K562 (cell line): ENCODE results near the gene FAF2. TPM values are rescaled to one million over a fixed set of nuclear protein-coding genes. Genes with fewer than 3 reads are reported as not detected.
A peak's percentile ranks its signal among the peaks of the same experiment; 100 is the strongest.

Experiments used
- CBX8 ChIP-seq: fragments of 200-600 bp; sonication (generic); IDR thresholded peaks from 2 replicates; pipeline ENCODE4 v1.6.1; 2012; ENCODE audit warnings: borderline replicate concordance, mixed run types, low read depth, mild to moderate bottlenecking, moderate library complexity, mixed read lengths, low read length, control low read depth, inconsistent platforms; ENCODE audit not compliant: poor library complexity, severe bottlenecking; ENCODE audit errors: extremely low read depth
- COPS2 ChIP-seq: fragments of 450-650 bp; conservative IDR thresholded peaks from 2 replicates; pipeline ENCODE4 v1.6.1; 2016; ENCODE audit warnings: mild to moderate bottlenecking, moderate library complexity
- EZH2 ChIP-seq: IDR thresholded peaks from 2 replicates; pipeline ENCODE4 v1.6.1; 2012; ENCODE audit warnings: low read depth, mild to moderate bottlenecking, inconsistent platforms, low read length, borderline replicate concordance
- POU5F1 ChIP-seq: fragments of 150-350 bp; IDR thresholded peaks from 2 replicates; pipeline ENCODE4 v1.6.1; 2014; ENCODE audit warnings: borderline replicate concordance, low read length, low read depth, mild to moderate bottlenecking; ENCODE audit not compliant: partially characterized antibody
- SPI1 ChIP-seq: IDR thresholded peaks from 2 replicates; pipeline ENCODE4 v1.6.1; 2011; ENCODE audit warnings: low read depth, low read length, control low read depth, borderline replicate concordance
- ZNF3 ChIP-seq: fragments of 250-450 bp; sonication (Bioruptor Pico); IDR thresholded peaks from 2 replicates; pipeline ENCODE4 v1.5.0; 2021; ENCODE audit warnings: mild to moderate bottlenecking, moderate library complexity
- polyA plus RNA-seq, 8 experiments: library from polyadenylated mRNA; depleted of rRNA in 4 of 8; stranded (reverse) in 5 of 8; unstranded in 3 of 8; fragments of >200 nt; fragmentation: Nextera tagmentation in 2 of 8; fragmentation: Illumina TruSeq in 1 of 8; extraction: Ambion mirVana in 2 of 8; extraction: Trizol in 1 of 8; gene quantifications; 2 replicates each; pipeline versions ENCODE4 v1.2.1 to v1.2.3, GENCODE V29; 2011 to 2014; ENCODE audit warnings: inconsistent platforms in 1 of 8, missing spikeins in 1 of 8
- total RNA-seq, 7 experiments: library from RNA; depleted of rRNA in 6 of 7; stranded (reverse); fragments of >200 nt in 6 of 7; fragmentation: Illumina TruSeq in 2 of 7; extraction: Trizol in 2 of 7; gene quantifications; 2 replicates each; pipeline versions ENCODE4 v1.2.1 to v1.2.3, GENCODE V29; 2011 to 2021; ENCODE audit warnings: low replicate concordance in 1 of 7
- TF ChIP-seq, protein P1 (sequence below): fragments of 450-650 bp; IDR thresholded peaks from 2 replicates; pipeline ENCODE4 v1.6.1; 2016; ENCODE audit warnings: mild to moderate bottlenecking, moderate library complexity
- TF ChIP-seq, protein P2 (sequence below): fragments of 250-450 bp; sonication (Bioruptor Pico); IDR thresholded peaks from 2 replicates; pipeline ENCODE4 v1.4.0; 2020

The FAF2 gene
- total and polyA plus RNA-seq, 9 of the 15 experiments (the other 6 are each of a cell fraction or from before 2014, with no cell fraction given), result 25.0 to 44.6 (median 36.1) TPM

DNA sequence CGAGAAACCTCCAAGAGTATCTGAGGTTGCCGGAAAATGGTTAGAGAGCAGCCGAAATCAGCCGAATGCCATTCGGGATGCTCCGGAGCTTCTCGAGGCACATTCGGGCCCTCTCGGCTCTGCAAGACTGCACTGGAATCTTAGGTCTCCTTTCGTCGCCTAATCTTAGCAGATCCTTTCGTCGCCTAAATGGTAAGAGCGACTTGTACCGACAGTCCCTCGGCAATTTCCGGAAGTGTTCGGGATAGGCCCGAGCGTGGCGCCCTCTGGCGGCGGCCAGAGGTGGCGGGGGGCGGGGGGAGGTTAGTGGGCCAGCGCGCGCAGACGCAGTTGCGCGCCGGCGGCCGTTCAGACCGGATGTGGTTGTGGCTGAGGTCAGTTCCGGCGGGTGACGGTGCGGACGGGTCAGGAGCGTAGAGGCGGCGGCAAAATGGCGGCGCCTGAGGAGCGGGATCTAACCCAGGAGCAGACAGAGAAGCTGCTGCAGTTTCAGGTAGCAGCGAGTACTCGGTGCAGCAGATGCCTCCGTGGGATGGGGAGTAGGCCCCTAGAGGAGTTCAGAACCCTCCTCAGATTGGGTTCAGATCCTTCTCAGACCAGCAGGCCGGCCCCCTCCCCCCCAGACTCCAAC is at the start of gene FAF2 (continued):
- TF ChIP-seq, protein P1, sequence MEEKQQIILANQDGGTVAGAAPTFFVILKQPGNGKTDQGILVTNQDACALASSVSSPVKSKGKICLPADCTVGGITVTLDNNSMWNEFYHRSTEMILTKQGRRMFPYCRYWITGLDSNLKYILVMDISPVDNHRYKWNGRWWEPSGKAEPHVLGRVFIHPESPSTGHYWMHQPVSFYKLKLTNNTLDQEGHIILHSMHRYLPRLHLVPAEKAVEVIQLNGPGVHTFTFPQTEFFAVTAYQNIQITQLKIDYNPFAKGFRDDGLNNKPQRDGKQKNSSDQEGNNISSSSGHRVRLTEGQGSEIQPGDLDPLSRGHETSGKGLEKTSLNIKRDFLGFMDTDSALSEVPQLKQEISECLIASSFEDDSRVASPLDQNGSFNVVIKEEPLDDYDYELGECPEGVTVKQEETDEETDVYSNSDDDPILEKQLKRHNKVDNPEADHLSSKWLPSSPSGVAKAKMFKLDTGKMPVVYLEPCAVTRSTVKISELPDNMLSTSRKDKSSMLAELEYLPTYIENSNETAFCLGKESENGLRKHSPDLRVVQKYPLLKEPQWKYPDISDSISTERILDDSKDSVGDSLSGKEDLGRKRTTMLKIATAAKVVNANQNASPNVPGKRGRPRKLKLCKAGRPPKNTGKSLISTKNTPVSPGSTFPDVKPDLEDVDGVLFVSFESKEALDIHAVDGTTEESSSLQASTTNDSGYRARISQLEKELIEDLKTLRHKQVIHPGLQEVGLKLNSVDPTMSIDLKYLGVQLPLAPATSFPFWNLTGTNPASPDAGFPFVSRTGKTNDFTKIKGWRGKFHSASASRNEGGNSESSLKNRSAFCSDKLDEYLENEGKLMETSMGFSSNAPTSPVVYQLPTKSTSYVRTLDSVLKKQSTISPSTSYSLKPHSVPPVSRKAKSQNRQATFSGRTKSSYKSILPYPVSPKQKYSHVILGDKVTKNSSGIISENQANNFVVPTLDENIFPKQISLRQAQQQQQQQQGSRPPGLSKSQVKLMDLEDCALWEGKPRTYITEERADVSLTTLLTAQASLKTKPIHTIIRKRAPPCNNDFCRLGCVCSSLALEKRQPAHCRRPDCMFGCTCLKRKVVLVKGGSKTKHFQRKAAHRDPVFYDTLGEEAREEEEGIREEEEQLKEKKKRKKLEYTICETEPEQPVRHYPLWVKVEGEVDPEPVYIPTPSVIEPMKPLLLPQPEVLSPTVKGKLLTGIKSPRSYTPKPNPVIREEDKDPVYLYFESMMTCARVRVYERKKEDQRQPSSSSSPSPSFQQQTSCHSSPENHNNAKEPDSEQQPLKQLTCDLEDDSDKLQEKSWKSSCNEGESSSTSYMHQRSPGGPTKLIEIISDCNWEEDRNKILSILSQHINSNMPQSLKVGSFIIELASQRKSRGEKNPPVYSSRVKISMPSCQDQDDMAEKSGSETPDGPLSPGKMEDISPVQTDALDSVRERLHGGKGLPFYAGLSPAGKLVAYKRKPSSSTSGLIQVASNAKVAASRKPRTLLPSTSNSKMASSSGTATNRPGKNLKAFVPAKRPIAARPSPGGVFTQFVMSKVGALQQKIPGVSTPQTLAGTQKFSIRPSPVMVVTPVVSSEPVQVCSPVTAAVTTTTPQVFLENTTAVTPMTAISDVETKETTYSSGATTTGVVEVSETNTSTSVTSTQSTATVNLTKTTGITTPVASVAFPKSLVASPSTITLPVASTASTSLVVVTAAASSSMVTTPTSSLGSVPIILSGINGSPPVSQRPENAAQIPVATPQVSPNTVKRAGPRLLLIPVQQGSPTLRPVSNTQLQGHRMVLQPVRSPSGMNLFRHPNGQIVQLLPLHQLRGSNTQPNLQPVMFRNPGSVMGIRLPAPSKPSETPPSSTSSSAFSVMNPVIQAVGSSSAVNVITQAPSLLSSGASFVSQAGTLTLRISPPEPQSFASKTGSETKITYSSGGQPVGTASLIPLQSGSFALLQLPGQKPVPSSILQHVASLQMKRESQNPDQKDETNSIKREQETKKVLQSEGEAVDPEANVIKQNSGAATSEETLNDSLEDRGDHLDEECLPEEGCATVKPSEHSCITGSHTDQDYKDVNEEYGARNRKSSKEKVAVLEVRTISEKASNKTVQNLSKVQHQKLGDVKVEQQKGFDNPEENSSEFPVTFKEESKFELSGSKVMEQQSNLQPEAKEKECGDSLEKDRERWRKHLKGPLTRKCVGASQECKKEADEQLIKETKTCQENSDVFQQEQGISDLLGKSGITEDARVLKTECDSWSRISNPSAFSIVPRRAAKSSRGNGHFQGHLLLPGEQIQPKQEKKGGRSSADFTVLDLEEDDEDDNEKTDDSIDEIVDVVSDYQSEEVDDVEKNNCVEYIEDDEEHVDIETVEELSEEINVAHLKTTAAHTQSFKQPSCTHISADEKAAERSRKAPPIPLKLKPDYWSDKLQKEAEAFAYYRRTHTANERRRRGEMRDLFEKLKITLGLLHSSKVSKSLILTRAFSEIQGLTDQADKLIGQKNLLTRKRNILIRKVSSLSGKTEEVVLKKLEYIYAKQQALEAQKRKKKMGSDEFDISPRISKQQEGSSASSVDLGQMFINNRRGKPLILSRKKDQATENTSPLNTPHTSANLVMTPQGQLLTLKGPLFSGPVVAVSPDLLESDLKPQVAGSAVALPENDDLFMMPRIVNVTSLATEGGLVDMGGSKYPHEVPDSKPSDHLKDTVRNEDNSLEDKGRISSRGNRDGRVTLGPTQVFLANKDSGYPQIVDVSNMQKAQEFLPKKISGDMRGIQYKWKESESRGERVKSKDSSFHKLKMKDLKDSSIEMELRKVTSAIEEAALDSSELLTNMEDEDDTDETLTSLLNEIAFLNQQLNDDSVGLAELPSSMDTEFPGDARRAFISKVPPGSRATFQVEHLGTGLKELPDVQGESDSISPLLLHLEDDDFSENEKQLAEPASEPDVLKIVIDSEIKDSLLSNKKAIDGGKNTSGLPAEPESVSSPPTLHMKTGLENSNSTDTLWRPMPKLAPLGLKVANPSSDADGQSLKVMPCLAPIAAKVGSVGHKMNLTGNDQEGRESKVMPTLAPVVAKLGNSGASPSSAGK, result no peak
- TF ChIP-seq, protein P2, sequence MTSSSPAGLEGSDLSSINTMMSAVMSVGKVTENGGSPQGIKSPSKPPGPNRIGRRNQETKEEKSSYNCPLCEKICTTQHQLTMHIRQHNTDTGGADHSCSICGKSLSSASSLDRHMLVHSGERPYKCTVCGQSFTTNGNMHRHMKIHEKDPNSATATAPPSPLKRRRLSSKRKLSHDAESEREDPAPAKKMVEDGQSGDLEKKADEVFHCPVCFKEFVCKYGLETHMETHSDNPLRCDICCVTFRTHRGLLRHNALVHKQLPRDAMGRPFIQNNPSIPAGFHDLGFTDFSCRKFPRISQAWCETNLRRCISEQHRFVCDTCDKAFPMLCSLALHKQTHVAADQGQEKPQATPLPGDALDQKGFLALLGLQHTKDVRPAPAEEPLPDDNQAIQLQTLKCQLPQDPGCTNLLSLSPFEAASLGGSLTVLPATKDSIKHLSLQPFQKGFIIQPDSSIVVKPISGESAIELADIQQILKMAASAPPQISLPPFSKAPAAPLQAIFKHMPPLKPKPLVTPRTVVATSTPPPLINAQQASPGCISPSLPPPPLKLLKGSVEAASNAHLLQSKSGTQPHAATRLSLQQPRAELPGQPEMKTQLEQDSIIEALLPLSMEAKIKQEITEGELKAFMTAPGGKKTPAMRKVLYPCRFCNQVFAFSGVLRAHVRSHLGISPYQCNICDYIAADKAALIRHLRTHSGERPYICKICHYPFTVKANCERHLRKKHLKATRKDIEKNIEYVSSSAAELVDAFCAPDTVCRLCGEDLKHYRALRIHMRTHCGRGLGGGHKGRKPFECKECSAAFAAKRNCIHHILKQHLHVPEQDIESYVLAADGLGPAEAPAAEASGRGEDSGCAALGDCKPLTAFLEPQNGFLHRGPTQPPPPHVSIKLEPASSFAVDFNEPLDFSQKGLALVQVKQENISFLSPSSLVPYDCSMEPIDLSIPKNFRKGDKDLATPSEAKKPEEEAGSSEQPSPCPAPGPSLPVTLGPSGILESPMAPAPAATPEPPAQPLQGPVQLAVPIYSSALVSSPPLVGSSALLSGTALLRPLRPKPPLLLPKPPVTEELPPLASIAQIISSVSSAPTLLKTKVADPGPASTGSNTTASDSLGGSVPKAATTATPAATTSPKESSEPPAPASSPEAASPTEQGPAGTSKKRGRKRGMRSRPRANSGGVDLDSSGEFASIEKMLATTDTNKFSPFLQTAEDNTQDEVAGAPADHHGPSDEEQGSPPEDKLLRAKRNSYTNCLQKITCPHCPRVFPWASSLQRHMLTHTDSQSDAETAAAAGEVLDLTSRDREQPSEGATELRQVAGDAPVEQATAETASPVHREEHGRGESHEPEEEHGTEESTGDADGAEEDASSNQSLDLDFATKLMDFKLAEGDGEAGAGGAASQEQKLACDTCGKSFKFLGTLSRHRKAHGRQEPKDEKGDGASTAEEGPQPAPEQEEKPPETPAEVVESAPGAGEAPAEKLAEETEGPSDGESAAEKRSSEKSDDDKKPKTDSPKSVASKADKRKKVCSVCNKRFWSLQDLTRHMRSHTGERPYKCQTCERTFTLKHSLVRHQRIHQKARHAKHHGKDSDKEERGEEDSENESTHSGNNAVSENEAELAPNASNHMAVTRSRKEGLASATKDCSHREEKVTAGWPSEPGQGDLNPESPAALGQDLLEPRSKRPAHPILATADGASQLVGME (CRISPR knock-in tag), result no peak
- TF ChIP-seq ZNF3 (CRISPR knock-in tag) (no peak), SPI1 (0 out of 2 replicates have a peak, but pooled peaks have one; percentile 21), COPS2 (no peak), POU5F1 (no peak), EZH2 (no peak), CBX8 (no peak)
